ENCODE measurements around the gene PLEKHM3.
"Not testable (repeated sequence)": the region's sequence is repeated elsewhere in the genome, so short reads cannot be mapped to it uniquely, and the experiment has no call there.

PLEKHM3 gene

DNA sequence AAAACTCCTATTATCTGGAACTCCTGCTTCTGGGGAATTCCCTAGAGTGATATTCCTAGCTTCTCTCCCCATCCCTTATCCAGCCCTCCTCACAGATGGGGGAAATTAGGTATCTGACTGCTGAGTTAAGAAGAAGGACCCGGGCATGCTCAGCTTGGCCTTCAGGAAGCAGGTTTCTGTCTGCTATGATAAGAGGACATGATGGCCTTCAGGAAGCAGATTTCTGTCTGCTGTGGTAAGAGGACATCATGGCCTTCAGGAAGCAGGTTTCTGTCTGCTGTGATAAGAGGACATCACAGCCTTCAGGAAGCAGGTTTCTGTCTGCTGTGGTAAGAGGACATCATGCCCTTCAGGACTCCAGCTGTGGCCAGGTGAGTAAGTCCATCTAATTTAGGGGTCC, 65.2 kb downstream of the PLEKHM3 start:
- H3K4me3 ChIP-seq (ENCODE audit: low read length) = no peak overlapping the region
- TF ChIP-seq ZNF274 (IDR thresholded peaks at IDR 0.05; ENCODE audit: low read depth, low read length) = no peak

DNA sequence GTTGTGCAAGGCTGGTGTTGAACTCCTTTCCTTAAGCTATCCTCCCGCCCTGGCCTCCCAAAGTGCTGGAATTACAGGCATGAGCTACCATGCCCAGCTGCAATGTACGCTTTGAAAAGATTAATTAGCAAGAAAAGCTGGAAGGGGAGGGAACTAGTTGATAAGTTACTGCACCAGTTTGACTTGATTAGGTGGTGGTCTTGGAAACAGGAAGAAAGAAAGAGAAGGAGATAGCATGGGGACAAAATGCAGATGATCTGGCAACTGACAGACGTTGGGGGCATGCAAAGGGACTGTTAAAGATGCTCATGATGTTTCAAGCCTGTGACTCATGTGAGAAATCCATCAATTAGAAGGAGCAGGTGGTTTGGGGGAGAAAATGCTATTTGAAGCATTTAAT, 68.6 kb downstream of the PLEKHM3 start:
- no peak for TF ChIP-seq ZNF274 (IDR thresholded peaks at IDR 0.05; ENCODE audit: low read depth, low read length)

DNA sequence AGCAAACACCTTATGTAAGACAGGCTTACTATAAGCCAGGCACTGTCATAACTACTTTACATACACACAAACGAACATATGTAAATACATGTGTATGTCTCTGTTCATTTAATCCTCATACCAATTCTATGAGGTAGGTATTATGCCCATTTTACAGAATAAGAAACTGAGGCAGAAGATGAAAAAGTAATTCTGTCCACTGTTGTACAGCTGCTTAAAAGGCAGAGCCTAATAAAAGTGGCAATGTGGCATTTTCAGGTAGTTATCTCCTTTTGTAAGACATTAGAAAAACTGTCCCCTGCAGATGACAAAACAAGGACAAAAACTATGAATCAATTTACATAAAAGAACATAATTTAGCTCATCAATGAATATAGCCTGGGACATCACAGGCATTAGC, 69.9 kb downstream of the PLEKHM3 start:
- no peak for TF ChIP-seq ZNF274 (IDR thresholded peaks at IDR 0.05; ENCODE audit: low read depth, low read length)
- H3K4me3 ChIP-seq (ENCODE audit: low read length) = no peak overlapping the region

More for the DNA sequence above, 68.6 kb downstream of the PLEKHM3 start:
- no peak overlapping the region for H3K4me3 ChIP-seq (ENCODE audit: low read length)

- no peak for TF ChIP-seq ZNF274 (IDR thresholded peaks at IDR 0.05; ENCODE audit: low read depth, low read length)
- H3K4me3 ChIP-seq (ENCODE audit: low read length) = no peak overlapping the region
Observed at GRCh38 chr2:207953354-207953753, 72.0 kb downstream of the PLEKHM3 start.

- no peak for TF ChIP-seq ZNF274 (IDR thresholded peaks at IDR 0.05; ENCODE audit: low read depth, low read length)
- H3K4me3 ChIP-seq (ENCODE audit: low read length) = no peak overlapping the region
Observed at GRCh38 chr2:207952564-207953345, 72.6 kb downstream of the PLEKHM3 start.

GRCh38 chr2:207951734-207952470, 73.4 kb downstream of the PLEKHM3 start:
- no peak for TF ChIP-seq ZNF274 (IDR thresholded peaks at IDR 0.05; ENCODE audit: low read depth, low read length)
- no peak overlapping the region for H3K4me3 ChIP-seq (ENCODE audit: low read length)

DNA sequence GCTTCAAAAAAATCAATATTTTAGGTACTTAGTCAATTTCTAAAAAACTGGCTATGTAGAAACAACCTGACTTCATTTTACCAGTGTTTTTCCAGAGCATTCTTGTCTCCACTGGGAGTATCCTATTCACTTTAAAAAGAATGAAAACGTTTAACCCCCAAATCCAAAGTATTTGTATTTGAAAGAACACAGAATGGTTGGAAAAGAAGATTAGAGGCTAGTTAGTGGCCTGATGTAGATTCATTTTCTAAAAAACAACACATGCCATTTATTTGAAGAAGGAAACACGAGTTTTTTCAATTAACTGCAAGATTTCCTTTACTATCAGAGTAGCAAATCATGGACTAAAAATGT, 74.6 kb downstream of the PLEKHM3 start:
- no peak for TF ChIP-seq ZNF274 (IDR thresholded peaks at IDR 0.05; ENCODE audit: low read depth, low read length)
- H3K4me3 ChIP-seq (ENCODE audit: low read length) = no peak overlapping the region

DNA sequence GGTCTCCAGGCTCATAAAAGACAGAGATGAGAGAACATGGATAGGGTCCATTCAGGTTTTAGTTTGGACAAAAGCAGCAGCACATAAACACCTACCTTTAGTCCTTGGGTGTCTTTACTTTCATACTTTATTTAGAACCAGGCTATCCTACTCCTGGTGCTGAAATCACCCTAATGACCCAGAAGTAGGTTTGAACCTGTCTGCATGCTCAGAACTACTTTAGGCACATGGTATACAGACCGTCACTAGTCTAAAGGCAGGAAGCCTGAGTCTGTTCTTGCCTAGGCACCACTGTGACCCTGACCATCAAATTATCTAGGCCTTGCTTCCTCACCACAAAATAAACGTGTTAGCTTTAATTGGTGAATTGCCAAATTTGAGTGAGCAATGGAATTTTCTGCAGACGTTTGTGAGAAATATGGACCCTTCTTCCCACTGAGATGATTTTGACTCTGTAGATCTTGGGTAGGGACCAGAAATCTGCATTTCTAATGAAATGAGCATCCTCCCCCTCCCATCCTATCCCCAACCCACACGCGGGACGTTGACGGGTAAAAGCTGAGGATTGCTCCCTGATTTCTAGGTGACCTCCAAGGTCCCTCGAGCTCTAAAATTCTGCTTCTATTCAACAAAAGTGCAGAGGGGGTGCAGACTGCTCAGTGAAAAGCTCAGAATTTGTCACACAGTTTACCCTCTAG, 75.1 kb downstream of the PLEKHM3 start:
- H3K4me3 ChIP-seq (ENCODE audit: low read length) = no peak overlapping the region
- no peak for TF ChIP-seq ZNF274 (IDR thresholded peaks at IDR 0.05; ENCODE audit: low read depth, low read length)

GRCh38 chr2:207949245-207949644, 76.1 kb downstream of the PLEKHM3 start:
- H3K4me3 ChIP-seq (ENCODE audit: low read length) = not testable (repeated sequence)

DNA sequence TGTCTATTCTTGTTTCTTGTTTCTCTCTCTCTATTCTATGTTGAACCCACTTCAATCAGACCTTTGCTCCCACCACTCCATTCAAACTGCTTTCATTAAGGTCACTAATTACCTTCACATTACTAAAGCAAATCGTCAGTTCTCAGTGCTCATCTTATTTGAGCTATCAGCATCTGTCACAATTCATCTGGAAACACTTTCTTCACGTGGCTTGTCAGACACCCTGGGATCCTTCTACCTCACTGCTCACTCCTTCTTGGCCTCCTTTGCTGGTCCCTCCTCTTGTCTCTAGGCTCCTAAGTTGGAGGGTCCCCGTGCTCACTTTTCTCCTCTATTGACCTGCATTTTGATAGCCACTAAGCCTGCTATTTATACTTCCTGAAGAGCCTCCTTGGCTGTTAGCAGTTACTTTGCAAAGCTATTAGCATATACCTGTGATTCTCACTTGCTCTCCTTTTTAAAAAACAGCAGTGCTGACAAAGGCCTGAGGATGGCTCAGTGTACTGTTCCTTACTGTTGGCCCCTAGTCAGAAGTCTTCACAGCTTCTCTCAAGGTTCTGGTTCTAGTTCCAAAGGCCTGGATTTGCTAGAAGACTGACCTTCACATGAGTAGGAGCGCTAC, 80.2 kb downstream of the PLEKHM3 start:
- no peak overlapping the region for H3K4me3 ChIP-seq (ENCODE audit: low read length)
- no peak for TF ChIP-seq ZNF274 (IDR thresholded peaks at IDR 0.05; ENCODE audit: low read depth, low read length)

DNA sequence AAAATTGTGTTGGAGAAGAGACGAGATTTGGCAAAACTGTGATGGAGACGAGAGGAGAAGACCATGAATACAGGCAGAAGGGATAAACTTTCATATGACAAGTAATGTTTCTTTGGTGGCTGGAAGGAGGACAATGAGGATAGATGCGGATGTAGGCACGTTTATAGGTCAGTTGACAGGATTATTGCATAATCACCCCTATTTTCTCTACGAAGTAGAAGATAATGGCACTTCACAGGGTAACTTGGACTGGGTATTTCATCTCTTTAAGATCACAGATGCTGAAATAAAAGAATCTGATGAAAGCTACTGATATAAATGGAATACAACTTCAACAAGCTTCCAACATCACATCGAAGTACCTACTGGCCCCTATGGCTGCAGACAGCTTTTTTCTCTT, 81.0 kb downstream of the PLEKHM3 start:
- TF ChIP-seq ZNF274 (IDR thresholded peaks at IDR 0.05; ENCODE audit: low read depth, low read length) = no peak

GRCh38 chr2:207939342-207940108, 85.8 kb downstream of the PLEKHM3 start:
- TF ChIP-seq ZNF274 (IDR thresholded peaks at IDR 0.05; ENCODE audit: low read depth, low read length) = no peak
- H3K4me3 ChIP-seq (ENCODE audit: low read length) = no peak overlapping the region

More for the DNA sequence above, 81.0 kb downstream of the PLEKHM3 start:
- H3K4me3 ChIP-seq (ENCODE audit: low read length) = no peak overlapping the region

- no peak overlapping the region for H3K4me3 ChIP-seq (ENCODE audit: low read length)
- TF ChIP-seq ZNF274 (IDR thresholded peaks at IDR 0.05; ENCODE audit: low read depth, low read length) = no peak
Observed at GRCh38 chr2:207938886-207939285, 86.4 kb downstream of the PLEKHM3 start.

DNA sequence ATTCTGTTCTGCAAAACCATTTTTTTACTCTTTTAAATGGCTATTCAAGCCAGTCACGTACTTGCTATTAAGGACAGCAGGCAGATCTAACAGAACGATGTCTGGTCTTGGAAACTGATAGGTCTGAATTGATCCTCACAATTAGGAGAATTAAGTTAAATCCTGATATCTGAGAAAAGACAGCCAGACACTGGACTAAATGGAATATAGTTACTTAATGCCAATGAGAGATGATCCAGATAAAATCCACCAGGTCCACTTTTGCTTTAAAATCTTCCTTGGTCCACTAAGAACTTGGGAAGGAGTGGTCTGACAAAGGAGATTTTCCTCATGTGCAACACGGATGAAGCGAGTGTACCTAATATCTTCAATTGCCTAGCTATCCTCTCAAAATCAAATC, 86.9 kb downstream of the PLEKHM3 start:
- no peak overlapping the region for H3K4me3 ChIP-seq (ENCODE audit: low read length)
- TF ChIP-seq ZNF274 (IDR thresholded peaks at IDR 0.05; ENCODE audit: low read depth, low read length) = no peak

All from GM08714 (cell line).